ENCODE data around the gene MACROD2. TPM values are rescaled to one million over a fixed set of nuclear protein-coding genes. Genes with fewer than 3 reads are reported as not detected.
"Not testable (repeated sequence)": the region's sequence is repeated elsewhere in the genome, so short reads cannot be mapped to it uniquely, and the experiment has no call there.

Gene MACROD2
- total RNA-seq, 1 donor from 2014 or later: 60.4 TPM

GRCh38 chr20:14270751-14271150, 275.4 kb downstream of the MACROD2 start:
- DNase-seq: not testable (repeated sequence)

GRCh38 chr20:14282140-14282539, 286.8 kb downstream of the MACROD2 start:
- no peak for DNase-seq

- DNase-seq: no peak
Measured at GRCh38 chr20:14284443-14284842, 289.1 kb downstream of the MACROD2 start.

GRCh38 chr20:14288341-14289330, 293.3 kb downstream of the MACROD2 start:
- no peak for DNase-seq

- DNase-seq: no peak
Measured at GRCh38 chr20:14291502-14291901, 296.2 kb downstream of the MACROD2 start.

GRCh38 chr20:14295238-14295637, 299.9 kb downstream of the MACROD2 start:
- no peak for DNase-seq

GRCh38 chr20:14295770-14296309, 300.5 kb downstream of the MACROD2 start:
- DNase-seq: no peak

GRCh38 chr20:14299831-14300230, 304.5 kb downstream of the MACROD2 start:
- no peak for DNase-seq

- no peak for DNase-seq
Measured at GRCh38 chr20:14303106-14303505, 307.8 kb downstream of the MACROD2 start.

GRCh38 chr20:14303651-14304050, 308.3 kb downstream of the MACROD2 start:
- DNase-seq: no peak

GRCh38 chr20:14304472-14304871, 309.2 kb downstream of the MACROD2 start:
- no peak for DNase-seq

- DNase-seq: no peak
Measured at GRCh38 chr20:14307956-14308355, 312.6 kb downstream of the MACROD2 start.

- no peak for DNase-seq
Measured at GRCh38 chr20:14310977-14311627, 315.8 kb downstream of the MACROD2 start.

- DNase-seq: no peak
Measured at GRCh38 chr20:14312001-14312400, 316.7 kb downstream of the MACROD2 start.

- no peak for DNase-seq
Measured at GRCh38 chr20:14313341-14314020, 318.2 kb downstream of the MACROD2 start.

- no peak for DNase-seq
Measured at GRCh38 chr20:14319704-14320103, 324.4 kb downstream of the MACROD2 start.

- DNase-seq: no peak
Measured at GRCh38 chr20:14331646-14332045, 336.3 kb downstream of the MACROD2 start.

GRCh38 chr20:14332866-14333265, 337.6 kb downstream of the MACROD2 start:
- no peak for DNase-seq

- DNase-seq: no peak
Measured at GRCh38 chr20:14333721-14334120, 338.4 kb downstream of the MACROD2 start.

GRCh38 chr20:14334306-14334930, 339.1 kb downstream of the MACROD2 start:
- peak; percentile 25 for DNase-seq

GRCh38 chr20:14335052-14335451, 339.7 kb downstream of the MACROD2 start:
- DNase-seq: no peak

GRCh38 chr20:14336686-14337085, 341.4 kb downstream of the MACROD2 start:
- no peak for DNase-seq

All from occipital lobe (tissue), 2 donors.